SK-N-SH (cell line): ENCODE measurements around the gene UMODL1. TPM values are rescaled to one million over a fixed set of nuclear protein-coding genes. Genes with fewer than 3 reads are reported as not detected.

Source experiments
- CTCF ChIA-PET: fragments of 300-600, 350-600 bp; formaldehyde crosslinking; extraction: SDS; loops from one replicate; lab custom pipeline; 2021; lab: Yijun Ruan, JAX
- POLR2A ChIA-PET: fragments of 350-600 bp; sonication (Branson Sonifier 250); formaldehyde crosslinking; extraction: SDS; loops from one replicate; lab custom pipeline; 2020; ENCODE audit warnings: antibody characterized with exemption, inconsistent platforms; lab: Yijun Ruan, JAX
- DNase-seq: peaks from one replicate; pipeline ENCODE4 v3.0.0; 2012
- H2AFZ ChIP-seq: fragments of 200-600 bp; sonication (generic); 2 replicates; pipeline ENCODE4 v1.8.1; 2016; ENCODE audit warnings: antibody characterized with exemption, mild to moderate bottlenecking, low read depth
- H3F3A ChIP-seq: fragments of 200-600 bp; sonication (generic); replicated peaks from 2 replicates; pipeline ENCODE3; 2016; ENCODE audit warnings: antibody characterized with exemption, mild to moderate bottlenecking; ENCODE audit not compliant: insufficient read depth
- H3K27ac ChIP-seq, 2 experiments: fragments of 200-500 bp in 1 of 2; fragments of 200-600 bp in 1 of 2; sonication (Bioruptor generic) in 1 of 2; sonication (generic), shearing (Covaris generic) in 1 of 2; 2 replicates each; pipeline versions ENCODE4 v1.5.1 to v1.6.1; 2014 to 2016; ENCODE audit warnings: low read depth in 2 of 2, inconsistent platforms in 1 of 2, low read length in 1 of 2, mild to moderate bottlenecking in 1 of 2, mixed read lengths in 1 of 2
- H3K27me3 ChIP-seq: fragments of 200-600 bp; sonication (generic), shearing (Covaris generic); 2 replicates; pipeline ENCODE4 v1.6.1; 2016; ENCODE audit warnings: mixed run types; ENCODE audit not compliant: insufficient read depth
- H3K36me3 ChIP-seq, 2 experiments: fragments of 200-500 bp in 1 of 2; fragments of 200-600 bp in 1 of 2; sonication (Bioruptor generic) in 1 of 2; sonication (generic) in 1 of 2; replicated peaks in 1 of 2; 2 replicates each; pipeline versions ENCODE3 to v1.5.1; 2014 to 2016; ENCODE audit warnings: low read length in 1 of 2, mild to moderate bottlenecking in 1 of 2; ENCODE audit not compliant: insufficient read depth in 2 of 2, control insufficient read depth in 1 of 2
- H3K4me1 ChIP-seq, 2 experiments: fragments of 200-500 bp in 1 of 2; fragments of 200-600 bp in 1 of 2; sonication (Bioruptor generic) in 1 of 2; sonication (generic), shearing (Covaris generic) in 1 of 2; 2 replicates each; pipeline versions ENCODE4 v1.5.1 to v1.6.1; 2014 to 2016; ENCODE audit warnings: low read depth in 1 of 2, low read length in 1 of 2, mixed run types in 1 of 2; ENCODE audit not compliant: insufficient read depth in 2 of 2, control insufficient read depth in 1 of 2
- H3K4me2 ChIP-seq: fragments of 200-600 bp; sonication (generic), shearing (Covaris generic); 2 replicates; pipeline ENCODE4 v1.6.1; 2017; ENCODE audit warnings: mixed run types
- H3K4me3 ChIP-seq, 2 experiments: fragments of 200-500 bp in 1 of 2; fragments of 200-600 bp in 1 of 2; sonication (Bioruptor generic) in 1 of 2; sonication (generic), shearing (Covaris generic) in 1 of 2; 2 replicates each; pipeline versions ENCODE4 v1.5.1 to v1.8.1; 2014 to 2016; ENCODE audit warnings: low read depth in 2 of 2, inconsistent platforms in 1 of 2, low read length in 1 of 2, mild to moderate bottlenecking in 1 of 2, mixed read lengths in 1 of 2, moderate library complexity in 1 of 2
- H3K79me2 ChIP-seq: fragments of 200-600 bp; sonication (generic); 2 replicates; pipeline ENCODE4 v1.8.1; 2017; ENCODE audit warnings: mild to moderate bottlenecking; ENCODE audit not compliant: insufficient read depth
- H3K9ac ChIP-seq: fragments of 200-600 bp; sonication (generic); 2 replicates; pipeline ENCODE4 v1.6.1; 2017; ENCODE audit warnings: mixed run types
- H3K9me2 ChIP-seq: fragments of 200-600 bp; sonication (generic); 2 replicates; pipeline ENCODE4 v1.6.1; 2017; ENCODE audit warnings: mixed run types
- H3K9me3 ChIP-seq: fragments of 200-600 bp; sonication (generic); 2 replicates; pipeline ENCODE4 v1.6.1; 2017; ENCODE audit warnings: mixed run types, mild to moderate bottlenecking, moderate library complexity
- H4K20me1 ChIP-seq: fragments of 200-600 bp; sonication (generic); 2 replicates; pipeline ENCODE4 v1.6.1; 2017; ENCODE audit warnings: mild to moderate bottlenecking, mixed run types; ENCODE audit not compliant: insufficient read depth
- CHD2 ChIP-seq: fragments of 150-350 bp; IDR thresholded peaks from 2 replicates; pipeline ENCODE4 v1.6.1; 2018; ENCODE audit warnings: low read length; ENCODE audit not compliant: partially characterized antibody
- EP300 ChIP-seq, 2 experiments: IDR thresholded peaks; 2 replicates each; pipeline versions ENCODE4 v1.4.0 to v1.6.1; 2012; ENCODE audit warnings: borderline replicate concordance in 1 of 2, low read depth in 1 of 2, low read length in 1 of 2
- FOSL2 ChIP-seq: IDR thresholded peaks from 2 replicates; pipeline ENCODE4 v1.4.0; 2012; ENCODE audit warnings: low read depth, mild to moderate bottlenecking, moderate library complexity, borderline replicate concordance
- FOXJ3 ChIP-seq: sonication (generic); formaldehyde crosslinking; IDR thresholded peaks from 2 replicates; pipeline ENCODE4 v1.5.1; 2020; ENCODE audit warnings: mild to moderate bottlenecking, missing genetic modification reagents
- FOXM1 ChIP-seq: IDR thresholded peaks from 2 replicates; pipeline ENCODE4 v1.4.0; 2012; ENCODE audit warnings: low read depth, mild to moderate bottlenecking
- GATA2 ChIP-seq: sonication (generic); formaldehyde crosslinking; IDR thresholded peaks from 2 replicates; pipeline ENCODE4 v1.5.0; 2020; ENCODE audit warnings: mild to moderate bottlenecking, missing genetic modification reagents
- IRF3 ChIP-seq: fragments of 150-350 bp; IDR thresholded peaks from 2 replicates; pipeline ENCODE4 v1.6.1; 2016; ENCODE audit warnings: mild to moderate bottlenecking, low read depth, low read length
- JUND ChIP-seq: IDR thresholded peaks from 2 replicates; pipeline ENCODE4 v1.4.0; 2012
- MEF2A ChIP-seq: IDR thresholded peaks from 2 replicates; pipeline ENCODE4 v1.4.0; 2012; ENCODE audit warnings: low read depth, borderline replicate concordance
- MXI1 ChIP-seq: IDR thresholded peaks from 2 replicates; pipeline ENCODE4 v1.6.1; 2012; ENCODE audit warnings: mild to moderate bottlenecking, low read depth, low read length, improper control_type of control experiment
- POLR2AphosphoS5 ChIP-seq: IDR thresholded peaks from 2 replicates; pipeline ENCODE4 v1.6.1; 2012; ENCODE audit warnings: low read depth, low read length
- RAD21 ChIP-seq: IDR thresholded peaks from 2 replicates; pipeline ENCODE4 v1.6.1; 2012; ENCODE audit warnings: mild to moderate bottlenecking, low read length
- RCOR1 ChIP-seq: fragments of 150-350 bp; IDR thresholded peaks from 2 replicates; pipeline ENCODE4 v1.6.1; 2017; ENCODE audit warnings: antibody characterized with exemption, low read length
- RFX5 ChIP-seq: IDR thresholded peaks from 2 replicates; pipeline ENCODE4 v1.6.1; 2012; ENCODE audit warnings: mild to moderate bottlenecking, improper control_type of control experiment, low read length
- SIN3A ChIP-seq: IDR thresholded peaks from 2 replicates; pipeline ENCODE4 v1.6.1; 2012; ENCODE audit warnings: low read depth, mild to moderate bottlenecking, low read length, moderate library complexity, borderline replicate concordance
- SMC3 ChIP-seq: IDR thresholded peaks from 2 replicates; pipeline ENCODE4 v1.6.1; 2012; ENCODE audit warnings: low read depth, low read length, improper control_type of control experiment
- USF1 ChIP-seq: IDR thresholded peaks from 2 replicates; pipeline ENCODE4 v1.4.0; 2012; ENCODE audit warnings: low read depth, borderline replicate concordance
- WGBS: methylation state at CpG from one replicate; pipeline ENCODE4 v1.1.6; 2017; ENCODE audit warnings: low lambda C conversion rate; 5-methylcytosine and 5-hydroxymethylcytosine counted together
- polyA plus RNA-seq, 3 experiments: library from polyadenylated mRNA; depleted of rRNA; stranded (reverse); fragments of >200 nt; gene quantifications; 2 replicates each; pipeline ENCODE4 v1.2.3, GENCODE V29; 2012
- TF ChIP-seq, protein P1 (sequence below): IDR thresholded peaks from 2 replicates; pipeline ENCODE4; 2012
- TF ChIP-seq, protein P2 (sequence below): fragments of 150-350 bp; IDR thresholded peaks from 2 replicates; pipeline ENCODE4 v1.6.1; 2017; ENCODE audit warnings: antibody characterized with exemption, low read length, low read depth, borderline replicate concordance

The UMODL1 gene
- polyA plus RNA-seq, 1 of the 3 experiments (the other 2 are of a cell fraction): not detected

GRCh38 chr21:42026082-42026435, 45.1 kb upstream of the UMODL1 start:
- no peaks in the 10 kb centered on the region for H3K36me3 ChIP-seq
- H3K4me3 ChIP-seq: no peak overlapping the region
- DNase-seq: no peak
- no peaks in the 10 kb centered on the region for H3K9me2 ChIP-seq
- H3K79me2 ChIP-seq: no peaks in the 10 kb centered on the region
- H3K27me3 ChIP-seq: peaks cover 5% of the 10 kb centered on the region
- no peak overlapping the region for H3K4me2 ChIP-seq
- H3K9me3 ChIP-seq: no peaks in the 10 kb centered on the region
- no peaks in the 10 kb centered on the region; a peak in 1 of 4 replicates for H3K4me1 ChIP-seq
- no peak overlapping the region for H3K9ac ChIP-seq
- POLR2A ChIA-PET: no interaction called here
- H2AFZ ChIP-seq: no peak overlapping the region
- 67% methylated on average over 8 of the region's 9 CpGs for WGBS
- no peaks in the 10 kb centered on the region for H4K20me1 ChIP-seq
- CTCF ChIA-PET: interaction anchor here (1.3 kb wide), 1 partner anchor 209 kb away, joined by 3 read pairs; no protein-coding TSS in a partner anchor
- H3F3A ChIP-seq: no peaks in the 10 kb centered on the region
- no peak overlapping the region for H3K27ac ChIP-seq
- TF ChIP-seq EP300 (IDR thresholded peaks at IDR 0.05; ENCODE audit: borderline replicate concordance in 1 of 2, low read depth in 1 of 2, low read length in 1 of 2) (no peak), FOXJ3 (CRISPR knock-in tag) (no peak), IRF3 (no peak), GATA2 (CRISPR knock-in tag) (no peak), RAD21 (no peak), FOSL2 (no peak), JUND (no peak), MXI1 (no peak), USF1 (no peak), CHD2 (no peak), MEF2A (no peak), FOXM1 (no peak)
- TF ChIP-seq, protein P1, sequence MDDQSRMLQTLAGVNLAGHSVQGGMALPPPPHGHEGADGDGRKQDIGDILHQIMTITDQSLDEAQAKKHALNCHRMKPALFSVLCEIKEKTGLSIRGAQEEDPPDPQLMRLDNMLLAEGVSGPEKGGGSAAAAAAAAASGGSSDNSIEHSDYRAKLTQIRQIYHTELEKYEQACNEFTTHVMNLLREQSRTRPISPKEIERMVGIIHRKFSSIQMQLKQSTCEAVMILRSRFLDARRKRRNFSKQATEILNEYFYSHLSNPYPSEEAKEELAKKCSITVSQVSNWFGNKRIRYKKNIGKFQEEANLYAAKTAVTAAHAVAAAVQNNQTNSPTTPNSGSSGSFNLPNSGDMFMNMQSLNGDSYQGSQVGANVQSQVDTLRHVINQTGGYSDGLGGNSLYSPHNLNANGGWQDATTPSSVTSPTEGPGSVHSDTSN: no peak

- H3K27ac ChIP-seq: no peak overlapping the region
- no peaks in the 10 kb centered on the region for H3K36me3 ChIP-seq
- no peak overlapping the region for H3K9ac ChIP-seq
- H3K9me3 ChIP-seq: no peaks in the 10 kb centered on the region
- H3F3A ChIP-seq: no peaks in the 10 kb centered on the region
- no peaks in the 10 kb centered on the region for H4K20me1 ChIP-seq
- no peak overlapping the region for H2AFZ ChIP-seq
- WGBS: 82% methylated on average over 6 of the region's 6 CpGs
- no peaks in the 10 kb centered on the region for H3K9me2 ChIP-seq
- POLR2A ChIA-PET: no interaction called here
- no peak overlapping the region for H3K4me3 ChIP-seq
- H3K79me2 ChIP-seq: no peaks in the 10 kb centered on the region
- no peak for DNase-seq
- peaks cover 5% of the 10 kb centered on the region for H3K27me3 ChIP-seq
- no peak overlapping the region for H3K4me2 ChIP-seq
- CTCF ChIA-PET: no interaction called here
- H3K4me1 ChIP-seq: no peaks in the 10 kb centered on the region
- TF ChIP-seq EP300 (IDR thresholded peaks at IDR 0.05; ENCODE audit: borderline replicate concordance in 1 of 2, low read depth in 1 of 2, low read length in 1 of 2) (no peak), POLR2AphosphoS5 (no peak), SMC3 (no peak), USF1 (no peak), RCOR1 (no peak), MEF2A (no peak), FOXJ3 (CRISPR knock-in tag) (no peak), RFX5 (no peak), SIN3A (no peak)
- TF ChIP-seq, protein P1: no peak
- TF ChIP-seq, protein P2, sequence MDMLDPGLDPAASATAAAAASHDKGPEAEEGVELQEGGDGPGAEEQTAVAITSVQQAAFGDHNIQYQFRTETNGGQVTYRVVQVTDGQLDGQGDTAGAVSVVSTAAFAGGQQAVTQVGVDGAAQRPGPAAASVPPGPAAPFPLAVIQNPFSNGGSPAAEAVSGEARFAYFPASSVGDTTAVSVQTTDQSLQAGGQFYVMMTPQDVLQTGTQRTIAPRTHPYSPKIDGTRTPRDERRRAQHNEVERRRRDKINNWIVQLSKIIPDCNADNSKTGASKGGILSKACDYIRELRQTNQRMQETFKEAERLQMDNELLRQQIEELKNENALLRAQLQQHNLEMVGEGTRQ: no peak
Measured at GRCh38 chr21:42027085-42027821, 43.9 kb upstream of the UMODL1 start.
